Measurements from ENCODE around the gene PLCL1.

PLCL1 gene

GRCh38 chr2:198077477-198077876 is 273.1 kb downstream of the PLCL1 start:
- no peak for TF ChIP-seq ZNF274 (IDR thresholded peaks at IDR 0.05; ENCODE audit: low read depth, low read length)
- no peak overlapping the region for H3K4me3 ChIP-seq (ENCODE audit: low read length)

- no peak for TF ChIP-seq ZNF274 (IDR thresholded peaks at IDR 0.05; ENCODE audit: low read depth, low read length)
- H3K4me3 ChIP-seq (ENCODE audit: low read length): no peak overlapping the region
Measured at GRCh38 chr2:198080879-198081765, 276.7 kb downstream of the PLCL1 start.

- no peak for TF ChIP-seq ZNF274 (IDR thresholded peaks at IDR 0.05; ENCODE audit: low read depth, low read length)
- no peak overlapping the region for H3K4me3 ChIP-seq (ENCODE audit: low read length)
Measured at GRCh38 chr2:198084156-198084555, 279.8 kb downstream of the PLCL1 start.

GRCh38 chr2:198096002-198096401 is 291.6 kb downstream of the PLCL1 start:
- no peak for TF ChIP-seq ZNF274 (IDR thresholded peaks at IDR 0.05; ENCODE audit: low read depth, low read length)

GRCh38 chr2:198096965-198097364 is 292.6 kb downstream of the PLCL1 start:
- no peak overlapping the region for H3K4me3 ChIP-seq (ENCODE audit: low read length)
- TF ChIP-seq ZNF274 (IDR thresholded peaks at IDR 0.05; ENCODE audit: low read depth, low read length): no peak

More at GRCh38 chr2:198096002-198096401, 291.6 kb downstream of the PLCL1 start:
- H3K4me3 ChIP-seq (ENCODE audit: low read length): no peak overlapping the region

- H3K4me3 ChIP-seq (ENCODE audit: low read length): no peak overlapping the region
- TF ChIP-seq ZNF274 (IDR thresholded peaks at IDR 0.05; ENCODE audit: low read depth, low read length): no peak
Measured at GRCh38 chr2:198097630-198098029, 293.2 kb downstream of the PLCL1 start.

- no peak for TF ChIP-seq ZNF274 (IDR thresholded peaks at IDR 0.05; ENCODE audit: low read depth, low read length)
- H3K4me3 ChIP-seq (ENCODE audit: low read length): no peak overlapping the region
Measured at GRCh38 chr2:198098386-198098785, 294.0 kb downstream of the PLCL1 start.

- no peak overlapping the region for H3K4me3 ChIP-seq (ENCODE audit: low read length)
- no peak for TF ChIP-seq ZNF274 (IDR thresholded peaks at IDR 0.05; ENCODE audit: low read depth, low read length)
Measured at GRCh38 chr2:198098918-198099317, 294.5 kb downstream of the PLCL1 start.

GRCh38 chr2:198100346-198100745 is 296.0 kb downstream of the PLCL1 start:
- H3K4me3 ChIP-seq (ENCODE audit: low read length): no peak overlapping the region
- no peak for TF ChIP-seq ZNF274 (IDR thresholded peaks at IDR 0.05; ENCODE audit: low read depth, low read length)

- no peak overlapping the region for H3K4me3 ChIP-seq (ENCODE audit: low read length)
- no peak for TF ChIP-seq ZNF274 (IDR thresholded peaks at IDR 0.05; ENCODE audit: low read depth, low read length)
Measured at GRCh38 chr2:198101688-198102087, 297.3 kb downstream of the PLCL1 start.

GRCh38 chr2:198102120-198102519 is 297.7 kb downstream of the PLCL1 start:
- TF ChIP-seq ZNF274 (IDR thresholded peaks at IDR 0.05; ENCODE audit: low read depth, low read length): no peak

GRCh38 chr2:198102856-198103255 is 298.5 kb downstream of the PLCL1 start:
- no peak for TF ChIP-seq ZNF274 (IDR thresholded peaks at IDR 0.05; ENCODE audit: low read depth, low read length)
- no peak overlapping the region for H3K4me3 ChIP-seq (ENCODE audit: low read length)

More at GRCh38 chr2:198102120-198102519, 297.7 kb downstream of the PLCL1 start:
- no peak overlapping the region for H3K4me3 ChIP-seq (ENCODE audit: low read length)

- no peak overlapping the region for H3K4me3 ChIP-seq (ENCODE audit: low read length)
Measured at GRCh38 chr2:198106621-198107385, 302.4 kb downstream of the PLCL1 start.

GRCh38 chr2:198113316-198113715 is 308.9 kb downstream of the PLCL1 start:
- no peak overlapping the region for H3K4me3 ChIP-seq (ENCODE audit: low read length)
- TF ChIP-seq ZNF274 (IDR thresholded peaks at IDR 0.05; ENCODE audit: low read depth, low read length): no peak

More at GRCh38 chr2:198106621-198107385, 302.4 kb downstream of the PLCL1 start:
- TF ChIP-seq ZNF274 (IDR thresholded peaks at IDR 0.05; ENCODE audit: low read depth, low read length): no peak

GRCh38 chr2:198114064-198114463 is 309.7 kb downstream of the PLCL1 start:
- H3K4me3 ChIP-seq (ENCODE audit: low read length): no peak overlapping the region
- TF ChIP-seq ZNF274 (IDR thresholded peaks at IDR 0.05; ENCODE audit: low read depth, low read length): no peak

Measured in GM08714 (cell line).